Panc1 (cell line): ENCODE measurements around the gene TRIM37. TPM values are rescaled to one million over a fixed set of nuclear protein-coding genes. Genes with fewer than 3 reads are reported as not detected.
"Not testable (repeated sequence)": the region's sequence is repeated elsewhere in the genome, so short reads cannot be mapped to it uniquely, and the experiment has no call there.

Source experiments
- ATAC-seq: fragments of 200-7000 bp; cut with Tn5 transposase; 2 replicates; pipeline ENCODE4 v1.9.1; 2020; ENCODE audit warnings: mild to moderate bottlenecking, moderate library complexity
- BruUV-seq: library from RNA; stranded (reverse); fragments of 400-500 nt; replicated peaks from 2 replicates; lab custom pipeline; 2021; lab: Mats Ljungman, UMichigan
- CTCF ChIA-PET: fragments of 300-600 bp; sonication (Branson Sonifier 250); formaldehyde crosslinking; loops from one replicate; lab custom pipeline; 2022; ENCODE audit warnings: antibody characterized with exemption; lab: Charles Lee
- POLR2A ChIA-PET: fragments of 300-600 bp; sonication (Branson Sonifier 250); formaldehyde crosslinking; loops from one replicate; lab custom pipeline; 2022; ENCODE audit warnings: antibody characterized with exemption; lab: Charles Lee
- DNase-seq: peaks from one replicate; pipeline ENCODE4 v3.0.0-alpha.2; 2010; ENCODE audit warnings: low read depth, low spot score
- H3K27ac ChIP-seq: 2 replicates; pipeline ENCODE4 v1.5.1; 2011; ENCODE audit warnings: mild to moderate bottlenecking, low read length, inconsistent platforms
- H3K27me3 ChIP-seq: fragments of 200-500 bp; sonication (Bioruptor generic); 2 replicates; pipeline ENCODE4 v1.6.0; 2014; ENCODE audit warnings: low read length, inconsistent platforms; ENCODE audit not compliant: control insufficient read depth, insufficient read depth
- H3K36me3 ChIP-seq: fragments of 200-500 bp; sonication (Bioruptor generic); 2 replicates; pipeline ENCODE4 v1.5.1; 2014; ENCODE audit warnings: inconsistent platforms, mild to moderate bottlenecking, low read length, moderate library complexity; ENCODE audit not compliant: control insufficient read depth, insufficient read depth
- H3K4me1 ChIP-seq: 2 replicates; pipeline ENCODE4 v1.5.1; 2011; ENCODE audit warnings: inconsistent platforms, mild to moderate bottlenecking, low read length, moderate library complexity; ENCODE audit not compliant: control insufficient read depth, insufficient read depth
- H3K4me3 ChIP-seq, 2 experiments: 2 replicates each; pipeline ENCODE4 v1.5.1; 2011 to 2012; ENCODE audit warnings: low read depth in 2 of 2, low read length in 2 of 2, mild to moderate bottlenecking in 2 of 2, inconsistent platforms in 1 of 2, moderate library complexity in 1 of 2
- H3K9me3 ChIP-seq: fragments of 200-500 bp; sonication (Bioruptor generic); 2 replicates; pipeline ENCODE4 v1.5.1; 2014; ENCODE audit warnings: low read depth, mild to moderate bottlenecking, inconsistent platforms, low read length, moderate library complexity; ENCODE audit not compliant: control insufficient read depth, insufficient read depth
- POLR2AphosphoS5 ChIP-seq: IDR thresholded peaks from 2 replicates; pipeline ENCODE4 v1.6.1; 2012; ENCODE audit warnings: mild to moderate bottlenecking, low read depth, low read length, moderate library complexity
- SIN3A ChIP-seq: IDR thresholded peaks from 2 replicates; pipeline ENCODE4 v1.6.1; 2012; ENCODE audit warnings: low read depth, mild to moderate bottlenecking, low read length, moderate library complexity, borderline replicate concordance; ENCODE audit not compliant: insufficient read depth
- TCF7L2 ChIP-seq: IDR thresholded peaks from 2 replicates; pipeline ENCODE4 v1.6.1; 2011; ENCODE audit warnings: mild to moderate bottlenecking, low read depth, low read length, inconsistent platforms
- in situ Hi-C: cut with HindIII; loops from 2 replicates; pipeline ENCODE4 v1.10.0; 2016; ENCODE audit warnings: low sequenced_read_pairs, low pct_unique_long_range_greater_than_20kb
- intact Hi-C: fragments of 100-400 bp; cut with micrococcal nuclease; formaldehyde crosslinking; loops from one replicate; pipeline ENCODE4 v1.10.0; 2022; ENCODE audit not compliant: unreplicated experiment
- total RNA-seq: library from RNA; stranded (reverse); gene quantifications from one replicate; pipeline ENCODE4 v1.2.1, GENCODE V29; 2021; ENCODE audit not compliant: unreplicated experiment
- TF ChIP-seq, protein P1 (sequence below): fragments of 450-650 bp; IDR thresholded peaks from 2 replicates; pipeline ENCODE4 v1.5.1; 2017; ENCODE audit warnings: mild to moderate bottlenecking
- TF ChIP-seq, protein P2 (sequence below), 2 experiments: IDR thresholded peaks; 2 replicates each; pipeline ENCODE4 v1.6.1; 2011 to 2012; ENCODE audit warnings: low read depth in 2 of 2, control low read depth in 1 of 2, low read length in 1 of 2, mild to moderate bottlenecking in 1 of 2, moderate library complexity in 1 of 2; ENCODE audit not compliant: insufficient read depth in 1 of 2

The TRIM37 gene
- total RNA-seq, 1 experiment from 2014 or later = 43.3 TPM

DNA sequence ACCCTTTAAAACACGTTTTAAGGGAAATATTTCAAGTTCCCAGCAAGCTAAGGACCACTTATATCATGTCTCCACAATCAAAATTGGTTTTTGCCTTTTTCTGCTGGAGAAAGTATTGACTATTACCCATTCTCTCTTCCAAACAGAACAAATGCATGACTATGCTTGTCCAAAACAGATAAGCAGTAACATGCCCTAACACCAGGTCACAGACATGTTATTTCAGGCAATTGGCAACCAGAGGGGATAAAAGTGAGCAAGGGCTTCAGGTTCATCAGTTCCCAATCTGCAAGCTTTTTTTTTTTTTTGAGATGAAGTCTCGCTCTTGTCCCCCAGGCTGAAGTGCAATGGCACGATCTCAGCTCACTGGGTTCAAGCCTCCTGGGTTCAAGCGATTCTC, 33.3 kb upstream of the TRIM37 start:
- H3K4me1 ChIP-seq = no peaks in the 10 kb centered on the region
- in situ Hi-C loops (no loop called here), intact Hi-C loops (no loop called here)
- H3K4me3 ChIP-seq = no peak overlapping the region
- POLR2A ChIA-PET = no interaction called here
- no peak for TF ChIP-seq SIN3A
- H3K27ac ChIP-seq = no peak overlapping the region
- no peaks in the 10 kb centered on the region for H3K36me3 ChIP-seq
- DNase-seq (no peak), ATAC-seq (no peak)
- H3K27me3 ChIP-seq = no peaks in the 10 kb centered on the region
- BruUV-seq = no TSS peak
- H3K9me3 ChIP-seq = no peaks in the 10 kb centered on the region
- CTCF ChIA-PET = no interaction called here

DNA sequence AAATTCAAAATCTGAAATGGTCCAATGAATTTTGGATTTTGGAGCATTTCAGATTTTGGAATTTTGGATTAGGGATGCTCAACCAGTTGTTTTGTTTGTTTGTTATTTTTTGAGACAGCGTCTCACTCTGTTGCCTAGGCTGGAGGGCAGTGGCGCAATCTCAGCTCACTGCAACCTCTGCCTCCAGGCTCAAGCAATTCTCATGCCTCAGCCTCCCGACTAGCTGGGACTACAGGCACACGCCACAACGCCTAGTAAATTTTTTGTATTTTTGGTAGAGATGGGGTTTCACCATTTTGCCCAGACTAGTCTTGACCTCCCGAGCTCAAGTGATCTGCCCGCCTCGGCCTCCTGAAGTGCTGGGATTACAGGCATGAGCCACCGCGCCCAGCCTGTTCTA, 31.7 kb upstream of the TRIM37 start:
- in situ Hi-C loops, H3K9me3 ChIP-seq, H3K27me3 ChIP-seq, H3K4me1 ChIP-seq, H3K4me3 ChIP-seq, H3K36me3 ChIP-seq, DNase-seq, intact Hi-C loops, H3K27ac ChIP-seq, CTCF ChIA-PET, BruUV-seq, ATAC-seq, POLR2A ChIA-PET: not testable (repeated sequence)

DNA sequence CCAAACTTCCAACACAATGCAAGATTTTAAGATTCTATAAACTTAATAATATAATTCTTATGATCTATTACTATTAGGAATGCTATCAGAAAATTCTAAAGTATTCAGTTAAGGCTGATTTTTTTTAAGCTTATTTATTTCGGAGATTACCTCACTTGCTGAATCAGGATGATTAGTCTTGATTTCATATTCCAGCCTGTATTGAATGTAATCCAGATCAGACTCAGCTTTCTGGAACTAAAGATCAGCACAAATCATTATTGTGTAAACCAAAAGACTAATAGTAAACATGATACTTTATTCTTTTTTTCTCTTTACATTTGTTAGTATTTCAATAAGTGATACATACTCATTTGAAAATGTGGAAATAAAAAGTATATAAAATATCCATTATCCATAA, 24.5 kb upstream of the TRIM37 start:
- Histone ChIP-seq H3K4me3 (no peak overlapping the region), H3K27ac (no peak overlapping the region), H3K9me3 (no peaks in the 10 kb centered on the region), H3K4me1 (no peaks in the 10 kb centered on the region; the same call in 1 of the 2 replicates), H3K36me3 (no peaks in the 10 kb centered on the region), H3K27me3 (no peaks in the 10 kb centered on the region)
- DNase-seq (no peak), ATAC-seq (no peak)
- ChIA-PET CTCF (no interaction called here), POLR2A (no interaction called here)
- in situ Hi-C loops (no loop called here), intact Hi-C loops (no loop called here)
- TF ChIP-seq SIN3A (no peak), TCF7L2 (no peak), POLR2AphosphoS5 (no peak)
- TF ChIP-seq, protein P1, sequence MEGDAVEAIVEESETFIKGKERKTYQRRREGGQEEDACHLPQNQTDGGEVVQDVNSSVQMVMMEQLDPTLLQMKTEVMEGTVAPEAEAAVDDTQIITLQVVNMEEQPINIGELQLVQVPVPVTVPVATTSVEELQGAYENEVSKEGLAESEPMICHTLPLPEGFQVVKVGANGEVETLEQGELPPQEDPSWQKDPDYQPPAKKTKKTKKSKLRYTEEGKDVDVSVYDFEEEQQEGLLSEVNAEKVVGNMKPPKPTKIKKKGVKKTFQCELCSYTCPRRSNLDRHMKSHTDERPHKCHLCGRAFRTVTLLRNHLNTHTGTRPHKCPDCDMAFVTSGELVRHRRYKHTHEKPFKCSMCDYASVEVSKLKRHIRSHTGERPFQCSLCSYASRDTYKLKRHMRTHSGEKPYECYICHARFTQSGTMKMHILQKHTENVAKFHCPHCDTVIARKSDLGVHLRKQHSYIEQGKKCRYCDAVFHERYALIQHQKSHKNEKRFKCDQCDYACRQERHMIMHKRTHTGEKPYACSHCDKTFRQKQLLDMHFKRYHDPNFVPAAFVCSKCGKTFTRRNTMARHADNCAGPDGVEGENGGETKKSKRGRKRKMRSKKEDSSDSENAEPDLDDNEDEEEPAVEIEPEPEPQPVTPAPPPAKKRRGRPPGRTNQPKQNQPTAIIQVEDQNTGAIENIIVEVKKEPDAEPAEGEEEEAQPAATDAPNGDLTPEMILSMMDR = no peak
- TF ChIP-seq, protein P2, sequence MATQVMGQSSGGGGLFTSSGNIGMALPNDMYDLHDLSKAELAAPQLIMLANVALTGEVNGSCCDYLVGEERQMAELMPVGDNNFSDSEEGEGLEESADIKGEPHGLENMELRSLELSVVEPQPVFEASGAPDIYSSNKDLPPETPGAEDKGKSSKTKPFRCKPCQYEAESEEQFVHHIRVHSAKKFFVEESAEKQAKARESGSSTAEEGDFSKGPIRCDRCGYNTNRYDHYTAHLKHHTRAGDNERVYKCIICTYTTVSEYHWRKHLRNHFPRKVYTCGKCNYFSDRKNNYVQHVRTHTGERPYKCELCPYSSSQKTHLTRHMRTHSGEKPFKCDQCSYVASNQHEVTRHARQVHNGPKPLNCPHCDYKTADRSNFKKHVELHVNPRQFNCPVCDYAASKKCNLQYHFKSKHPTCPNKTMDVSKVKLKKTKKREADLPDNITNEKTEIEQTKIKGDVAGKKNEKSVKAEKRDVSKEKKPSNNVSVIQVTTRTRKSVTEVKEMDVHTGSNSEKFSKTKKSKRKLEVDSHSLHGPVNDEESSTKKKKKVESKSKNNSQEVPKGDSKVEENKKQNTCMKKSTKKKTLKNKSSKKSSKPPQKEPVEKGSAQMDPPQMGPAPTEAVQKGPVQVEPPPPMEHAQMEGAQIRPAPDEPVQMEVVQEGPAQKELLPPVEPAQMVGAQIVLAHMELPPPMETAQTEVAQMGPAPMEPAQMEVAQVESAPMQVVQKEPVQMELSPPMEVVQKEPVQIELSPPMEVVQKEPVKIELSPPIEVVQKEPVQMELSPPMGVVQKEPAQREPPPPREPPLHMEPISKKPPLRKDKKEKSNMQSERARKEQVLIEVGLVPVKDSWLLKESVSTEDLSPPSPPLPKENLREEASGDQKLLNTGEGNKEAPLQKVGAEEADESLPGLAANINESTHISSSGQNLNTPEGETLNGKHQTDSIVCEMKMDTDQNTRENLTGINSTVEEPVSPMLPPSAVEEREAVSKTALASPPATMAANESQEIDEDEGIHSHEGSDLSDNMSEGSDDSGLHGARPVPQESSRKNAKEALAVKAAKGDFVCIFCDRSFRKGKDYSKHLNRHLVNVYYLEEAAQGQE (IDR thresholded peaks at IDR 0.05; ENCODE audit: insufficient read depth in 1 of 2, low read depth in 2 of 2, low read length in 1 of 2) = no peak
- no TSS peak for BruUV-seq
